GM19099 (cell line): ENCODE measurements around the gene MLLT6.

Experiments used
- POLR2A ChIP-seq: IDR thresholded peaks from 3 replicates; pipeline ENCODE4 v1.6.1; 2011; ENCODE audit warnings: low read depth; ENCODE audit not compliant: insufficient read length; ENCODE audit errors: extremely low read depth

MLLT6 gene

DNA sequence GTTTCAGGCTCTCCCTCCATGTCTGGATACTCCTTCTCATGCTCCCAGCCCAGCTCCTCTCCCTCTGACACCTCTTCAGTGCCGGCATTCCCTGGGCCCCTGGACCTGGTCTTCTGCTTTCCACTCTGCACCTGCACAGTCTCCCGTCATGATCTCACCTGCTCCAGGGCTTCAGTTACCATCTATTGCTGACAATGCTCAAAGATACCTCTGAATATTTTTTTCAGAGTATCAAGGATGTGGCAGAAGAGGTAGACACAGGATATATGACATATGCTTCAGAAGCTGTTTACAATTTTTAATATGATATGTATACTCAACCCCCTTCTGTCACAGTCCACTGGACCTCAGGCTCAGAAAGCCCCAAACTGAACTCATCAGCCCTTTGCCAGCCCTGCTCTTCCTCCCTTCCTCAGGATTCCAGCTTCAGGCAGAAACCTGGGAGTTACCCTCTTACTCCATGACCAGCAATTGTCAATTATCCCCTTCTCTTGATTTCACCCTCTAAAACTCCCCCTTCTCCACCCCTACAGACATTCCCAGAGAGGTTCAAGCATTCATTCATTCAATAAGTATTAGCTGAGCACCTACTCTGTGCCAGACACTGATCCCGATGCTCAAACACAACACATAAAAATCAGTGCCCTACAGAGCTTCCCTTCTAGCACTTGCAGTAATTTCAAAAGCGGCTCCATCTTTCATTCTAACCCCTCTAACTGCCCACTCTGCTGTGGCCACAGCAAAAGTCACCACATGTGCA lies 7.8 kb upstream of the MLLT6 start:
- no peak for TF ChIP-seq POLR2A

DNA sequence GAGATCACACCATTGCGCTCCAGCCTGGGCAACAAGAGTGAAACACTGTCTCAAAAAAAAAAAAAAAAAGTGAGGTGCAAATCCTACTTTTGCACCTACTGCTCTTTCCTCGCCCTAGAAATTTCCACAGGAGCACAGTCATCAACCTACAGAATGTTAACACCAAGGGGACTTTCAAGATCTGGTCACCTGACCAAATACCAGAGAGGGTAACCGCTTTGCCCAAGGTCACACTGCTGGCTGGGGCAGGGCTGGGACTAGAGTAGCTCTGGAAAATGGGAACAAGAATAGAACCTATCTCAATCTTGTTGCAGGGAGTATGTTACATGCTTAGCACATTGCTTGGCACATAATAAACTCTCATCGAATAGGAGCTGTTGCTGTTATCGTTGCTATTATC lies 6.3 kb upstream of the MLLT6 start:
- no peak for TF ChIP-seq POLR2A

DNA sequence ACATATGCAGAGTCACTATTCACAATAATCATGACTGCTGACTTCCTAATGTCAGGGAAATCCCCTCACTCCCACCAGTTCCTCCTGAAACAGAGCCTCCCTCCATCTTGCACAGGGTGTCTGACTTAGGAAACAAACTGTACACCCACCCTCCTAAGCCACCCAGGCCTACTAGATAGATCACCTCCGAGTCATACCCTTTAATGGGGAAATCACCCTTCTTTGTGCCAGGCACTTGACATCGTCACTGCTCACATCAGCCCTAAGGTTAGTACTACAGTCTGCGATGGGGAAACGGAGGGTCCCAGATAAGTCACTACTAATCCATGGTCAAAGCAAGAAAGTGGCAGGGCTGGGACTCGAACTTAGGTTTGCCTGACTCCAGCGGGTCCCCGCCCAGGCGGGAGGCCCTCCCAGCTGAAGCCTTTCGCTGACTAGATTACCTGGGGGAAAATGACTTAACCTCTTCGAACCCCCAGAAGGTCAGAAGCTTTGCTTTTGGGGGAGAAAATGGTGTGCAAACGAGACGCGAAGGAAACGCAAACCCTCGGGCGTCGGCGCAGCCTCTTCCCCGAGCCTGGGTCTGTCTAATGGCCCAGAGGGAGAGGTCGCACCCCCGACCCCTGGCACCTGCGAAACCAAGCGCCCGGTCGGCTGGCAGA lies 3.4 kb upstream of the MLLT6 start:
- TF ChIP-seq POLR2A: no peak

DNA sequence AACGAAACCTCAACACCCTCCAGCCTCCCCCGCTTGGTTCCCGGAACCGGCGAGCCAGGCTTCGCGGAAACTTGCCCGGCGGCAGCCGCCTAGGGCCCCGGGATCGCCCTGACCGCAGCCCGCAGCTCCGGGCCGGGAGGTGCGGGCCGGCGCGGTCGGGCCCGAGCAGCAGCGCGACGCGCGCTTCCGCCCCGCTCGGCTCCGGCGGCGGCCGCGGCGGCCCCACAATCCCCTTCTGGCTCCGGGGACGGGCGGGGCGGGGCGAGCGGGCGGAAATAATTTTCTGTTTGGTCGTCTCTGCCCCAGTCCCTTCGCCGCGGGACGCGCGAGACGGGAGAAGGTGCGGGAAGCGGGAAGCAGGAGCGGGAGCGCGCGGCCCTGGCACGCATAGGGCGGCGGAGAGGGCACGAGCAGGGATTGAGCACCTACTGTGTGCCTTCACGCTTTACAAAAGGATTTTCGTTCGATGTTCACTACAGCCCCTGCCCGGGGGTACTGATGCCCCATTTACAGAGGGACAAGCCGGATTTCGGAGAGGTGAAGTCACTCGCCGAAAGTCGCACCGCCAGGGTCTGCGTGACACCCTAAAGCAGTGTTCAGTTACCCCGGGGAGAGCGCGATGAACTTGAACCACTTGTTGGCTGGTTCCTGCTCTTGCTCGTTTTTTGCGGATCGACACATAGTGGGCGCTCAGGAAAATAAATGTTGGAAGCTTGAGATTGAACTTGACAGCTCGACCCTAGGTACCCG lies 2.7 kb upstream of the MLLT6 start:
- peak; percentile 86 for TF ChIP-seq POLR2A

DNA sequence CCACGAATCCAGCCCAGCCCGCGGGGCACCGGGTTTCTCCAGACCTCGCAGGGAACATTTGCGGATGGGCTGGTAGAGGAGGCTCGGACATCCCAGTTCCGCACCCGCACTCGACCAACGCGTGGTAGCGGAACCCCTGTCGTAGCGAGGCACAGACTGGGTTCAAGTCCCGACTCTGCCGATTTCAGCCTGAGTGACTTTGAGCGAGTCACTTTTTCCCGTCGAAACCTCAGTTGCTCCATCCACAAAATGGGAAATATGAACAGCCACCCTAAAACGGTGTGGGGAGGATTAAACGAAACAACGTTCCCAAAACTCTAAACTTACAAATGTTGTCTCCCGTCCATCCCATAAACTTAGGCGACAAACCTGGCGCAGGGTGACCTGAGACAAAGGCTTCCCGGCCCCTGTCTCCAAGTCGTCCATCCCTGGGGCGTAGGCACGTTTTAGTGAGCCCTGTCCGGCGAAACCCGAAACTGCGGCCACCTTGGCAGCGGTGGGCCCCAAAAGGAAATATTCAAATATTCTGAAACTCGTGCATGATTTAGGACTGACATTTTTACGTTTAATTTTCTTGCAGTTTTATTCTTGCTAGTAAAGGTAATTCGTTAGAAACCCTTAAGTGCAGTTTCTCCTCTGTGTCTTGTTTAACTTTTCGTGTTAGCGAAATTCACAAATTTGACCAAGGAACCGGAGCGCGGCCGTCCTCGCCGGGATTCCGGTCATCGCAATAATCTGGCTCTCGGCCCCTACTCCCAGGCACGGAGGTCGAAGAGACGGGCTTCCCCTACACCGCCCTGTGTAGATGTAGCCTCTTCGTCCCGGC lies 1.9 kb upstream of the MLLT6 start:
- peak; percentile 46 for TF ChIP-seq POLR2A

DNA sequence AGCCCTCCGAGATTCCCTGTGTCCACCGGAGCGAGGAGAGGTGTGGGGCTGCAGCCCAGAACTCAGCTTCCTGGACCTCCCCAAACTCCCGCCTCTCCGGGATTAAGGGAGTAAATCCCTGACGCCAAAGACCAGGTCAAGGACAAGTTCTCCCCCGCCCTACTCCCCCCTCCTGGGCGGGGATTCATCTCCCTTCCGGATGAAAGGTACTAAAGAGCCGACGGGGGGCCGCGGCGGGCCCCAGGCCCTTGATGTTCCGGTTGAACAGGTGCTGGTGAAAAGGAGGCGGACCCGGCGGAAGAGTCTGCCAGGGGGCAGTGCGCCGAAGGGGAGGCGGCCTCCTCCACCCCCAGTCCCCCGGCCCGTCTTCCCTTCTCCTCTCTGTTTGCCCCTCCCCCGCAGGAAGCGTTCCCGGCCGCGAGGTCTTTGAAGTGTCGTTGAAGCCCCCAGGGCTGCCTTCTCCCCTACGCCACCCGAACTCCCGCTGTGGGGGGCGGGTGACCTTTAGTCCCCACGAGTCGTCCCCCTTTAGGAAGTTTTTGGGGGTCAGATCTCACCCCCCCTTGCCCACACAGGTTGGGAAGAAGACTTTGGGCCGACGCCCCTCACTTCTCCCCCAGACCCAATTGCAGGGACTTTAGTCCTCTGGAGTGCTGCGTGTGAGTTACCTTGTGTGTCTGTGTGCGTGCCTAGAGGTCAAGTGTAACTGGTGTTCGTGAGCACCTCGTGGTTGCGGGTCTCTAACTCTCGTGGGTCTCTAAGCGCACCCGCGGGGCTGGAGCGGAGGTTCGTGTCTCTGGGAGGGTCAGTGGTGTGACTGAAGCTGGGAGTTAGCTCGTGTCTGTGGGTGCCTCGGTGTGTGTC lies 1.1 kb upstream of the MLLT6 start:
- TF ChIP-seq POLR2A: peak; percentile 35

DNA sequence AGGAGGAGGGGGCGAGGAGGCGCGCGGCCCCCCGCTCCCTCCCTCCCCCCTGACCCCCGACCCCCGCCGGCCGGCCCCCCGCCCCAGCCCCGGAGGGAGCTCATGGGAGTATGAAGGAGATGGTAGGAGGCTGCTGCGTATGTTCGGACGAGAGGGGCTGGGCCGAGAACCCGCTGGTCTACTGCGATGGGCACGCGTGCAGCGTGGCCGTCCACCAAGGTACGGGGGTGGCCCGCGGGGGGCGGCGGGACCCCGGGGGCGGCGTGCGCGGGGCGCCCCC lies 390 bp downstream of the MLLT6 start:
- no peak for TF ChIP-seq POLR2A

DNA sequence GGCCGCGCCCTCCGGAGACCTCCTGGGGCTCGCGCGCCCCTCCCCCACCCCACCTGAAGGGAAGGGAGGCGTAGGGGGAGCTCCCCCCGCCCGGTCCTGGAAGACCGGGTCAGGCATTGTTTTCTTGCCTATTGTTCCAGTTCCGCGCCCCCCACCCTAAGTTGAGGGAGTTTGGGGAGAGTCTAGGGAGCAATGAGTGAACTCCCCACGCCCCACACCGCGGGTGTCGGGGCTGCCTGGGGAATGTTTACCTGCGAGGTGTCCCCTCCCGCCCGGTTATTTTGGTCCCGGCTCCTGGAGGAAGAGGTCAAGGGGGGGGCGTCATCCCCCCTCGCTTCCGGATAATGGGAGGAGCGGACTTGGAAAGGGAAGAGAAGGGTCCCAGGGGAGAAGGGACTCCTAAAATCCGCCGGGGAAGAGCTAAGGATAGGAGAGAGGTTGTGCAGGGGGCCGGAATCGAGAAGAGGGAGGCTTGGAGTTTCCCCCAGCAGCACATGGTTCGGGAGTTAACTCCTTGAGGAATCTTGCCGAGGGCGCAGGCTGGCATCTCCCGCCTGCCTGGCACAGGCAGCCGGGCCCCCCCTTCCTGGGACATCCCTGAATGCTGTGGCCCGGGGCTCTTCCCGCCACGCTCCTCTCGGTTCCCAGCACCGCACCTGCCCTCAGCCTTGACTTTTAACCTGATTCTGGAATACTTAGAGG lies 881 bp downstream of the MLLT6 start:
- TF ChIP-seq POLR2A: peak; percentile 10

DNA sequence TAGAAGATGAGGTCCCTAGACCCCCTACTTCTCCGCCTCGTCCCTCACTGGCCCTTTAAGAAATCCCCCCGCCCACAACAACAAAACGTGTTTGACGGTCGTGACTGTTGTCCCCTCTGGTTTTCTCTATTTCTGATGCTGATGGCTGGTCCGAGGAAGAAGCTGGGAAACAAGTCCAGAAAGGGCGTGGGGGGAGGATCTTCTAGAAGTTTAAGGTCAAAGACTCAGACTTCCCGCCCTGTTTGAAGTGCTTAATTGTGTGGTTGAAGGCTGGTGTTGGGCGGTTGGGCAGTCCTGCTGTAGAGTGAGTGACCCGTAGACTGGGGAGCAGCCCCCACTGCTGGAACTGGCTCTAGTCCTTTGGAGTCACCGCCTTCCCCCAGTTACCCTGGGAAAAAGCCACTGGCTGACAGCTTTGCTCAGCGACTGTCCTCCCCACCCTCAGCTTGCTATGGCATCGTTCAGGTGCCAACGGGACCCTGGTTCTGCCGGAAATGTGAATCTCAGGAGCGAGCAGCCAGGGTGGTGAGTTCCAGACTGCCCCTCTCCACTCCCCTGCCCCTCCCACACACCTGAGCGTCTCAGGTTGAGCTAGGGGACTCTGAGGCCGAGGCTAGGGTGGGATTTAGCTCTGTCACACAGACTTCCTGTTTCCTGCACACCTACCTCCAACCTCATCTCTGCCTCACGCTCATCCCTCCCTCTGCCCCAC lies 1.6 kb downstream of the MLLT6 start:
- peak; percentile 3 for TF ChIP-seq POLR2A

DNA sequence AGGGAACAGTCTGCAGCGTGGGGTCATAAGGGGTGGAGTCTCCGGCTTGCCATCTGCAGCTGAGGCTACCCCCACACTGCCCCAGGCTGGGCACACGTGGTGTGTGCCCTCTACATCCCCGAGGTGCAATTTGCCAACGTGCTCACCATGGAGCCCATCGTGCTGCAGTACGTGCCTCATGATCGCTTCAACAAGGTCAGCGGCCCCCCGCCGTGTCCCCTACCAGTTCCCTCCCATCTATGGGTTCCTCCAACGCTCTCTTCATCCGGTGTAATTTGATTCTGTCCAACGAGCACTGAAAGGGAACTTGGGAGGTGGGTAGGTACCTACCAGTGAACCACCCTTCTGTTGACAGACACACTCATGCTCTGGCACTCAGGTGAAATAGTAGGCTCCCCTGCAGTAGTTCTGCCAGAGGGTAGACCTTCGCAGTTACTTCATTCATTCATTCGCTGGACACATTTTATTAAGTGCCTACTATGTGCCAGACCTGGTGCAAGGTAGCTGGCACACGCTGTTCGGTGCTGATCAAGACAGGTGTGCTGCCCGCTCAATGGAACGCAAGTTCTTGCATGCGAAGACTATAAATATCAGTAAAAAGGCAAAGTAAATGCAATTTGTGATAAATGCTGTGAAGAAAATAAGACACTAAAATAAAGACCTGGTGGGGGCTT lies 2.7 kb downstream of the MLLT6 start:
- no peak for TF ChIP-seq POLR2A

DNA sequence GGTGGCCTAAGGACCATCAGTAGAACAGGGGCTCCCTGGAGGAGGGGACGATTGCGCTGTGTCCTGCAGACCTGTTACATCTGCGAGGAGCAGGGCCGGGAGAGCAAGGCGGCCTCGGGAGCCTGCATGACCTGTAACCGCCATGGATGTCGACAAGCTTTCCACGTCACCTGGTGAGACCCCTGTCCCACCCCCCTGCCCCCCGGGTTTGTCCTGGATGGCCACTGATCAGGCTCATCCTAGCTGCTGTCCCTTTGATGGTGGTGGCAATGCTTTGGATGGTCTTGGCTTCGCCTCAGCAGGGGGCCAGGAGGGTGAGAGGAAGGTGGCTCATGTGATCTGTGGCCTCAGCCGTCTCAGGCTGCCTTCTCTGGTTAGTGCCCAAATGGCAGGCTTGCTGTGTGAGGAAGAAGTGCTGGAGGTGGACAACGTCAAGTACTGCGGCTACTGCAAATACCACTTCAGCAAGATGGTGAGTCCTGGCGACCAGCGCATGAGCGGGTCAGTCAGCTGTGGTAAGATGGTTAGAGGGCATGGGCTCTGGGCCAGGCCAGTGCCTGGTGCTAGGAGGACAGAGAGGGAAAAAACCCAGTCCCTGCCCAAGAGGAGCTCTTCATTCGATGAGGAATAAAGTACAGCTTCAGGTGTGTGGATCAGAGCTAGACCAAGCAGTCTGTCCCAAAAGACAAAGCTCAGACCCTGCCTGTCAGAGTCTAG lies 4.2 kb downstream of the MLLT6 start:
- no peak for TF ChIP-seq POLR2A
